ENCODE measurements around the gene CETN3.
"Not testable (repeated sequence)": the region's sequence is repeated elsewhere in the genome, so short reads cannot be mapped to it uniquely, and the experiment has no call there.

CETN3 gene

DNA sequence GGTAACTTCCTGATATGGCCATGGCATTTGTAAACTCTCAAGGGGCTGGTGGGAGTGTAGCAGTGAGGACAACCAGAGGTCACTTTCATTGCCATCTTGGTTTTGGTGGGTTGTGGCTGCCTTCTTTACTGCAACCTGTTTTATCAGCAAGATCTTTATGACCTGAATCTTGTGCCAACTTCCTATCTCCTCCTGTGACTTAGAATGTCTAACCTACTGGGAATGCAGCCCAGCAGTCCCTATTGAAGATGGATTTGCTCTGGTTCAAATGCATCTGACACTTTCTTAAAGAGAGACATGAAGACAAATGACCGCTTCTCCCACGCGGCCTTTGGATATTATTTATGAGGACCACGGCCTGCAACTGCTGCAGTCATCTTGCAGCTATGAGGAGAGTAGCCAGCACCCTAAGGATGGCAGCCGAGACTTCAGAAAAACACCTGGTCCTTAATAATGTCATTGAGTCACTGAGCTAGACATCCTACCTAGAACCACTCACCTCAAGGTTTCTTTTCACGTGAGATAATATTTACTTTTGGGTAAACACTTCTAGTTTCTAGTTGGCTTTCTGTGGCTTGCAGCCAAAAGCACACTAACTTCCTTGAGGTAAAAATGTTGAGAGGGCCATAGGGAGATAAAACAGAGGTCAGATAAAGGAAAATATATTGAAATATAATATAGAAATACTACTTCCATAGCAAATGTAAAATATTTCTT lies 28.2 kb downstream of the CETN3 start:
- DNase-seq (ENCODE audit: low spot score) = peak; percentile 75

DNA sequence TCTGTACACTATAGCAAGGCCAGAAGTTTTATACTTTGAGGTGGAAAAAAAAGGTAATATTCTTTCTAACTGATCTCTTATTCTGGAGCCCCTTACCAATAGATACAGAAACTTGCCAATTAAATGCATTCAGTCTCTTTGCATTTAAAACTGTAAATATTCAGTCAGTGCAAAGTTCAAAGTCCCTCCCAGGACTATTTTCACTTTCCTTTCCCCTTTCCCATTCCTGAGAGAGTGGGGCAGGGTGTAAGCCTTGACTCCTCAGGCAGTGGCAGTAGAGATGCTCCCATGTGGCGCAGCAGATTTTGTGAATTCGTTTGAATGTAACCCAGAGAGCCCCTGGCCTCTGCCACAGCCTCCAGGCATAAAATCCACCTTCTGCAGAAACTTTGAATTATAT lies 29.9 kb downstream of the CETN3 start:
- no peak for DNase-seq (ENCODE audit: low spot score)

GRCh38 chr5:90378752-90379151 lies 30.8 kb downstream of the CETN3 start:
- DNase-seq (ENCODE audit: low spot score) = no peak

DNA sequence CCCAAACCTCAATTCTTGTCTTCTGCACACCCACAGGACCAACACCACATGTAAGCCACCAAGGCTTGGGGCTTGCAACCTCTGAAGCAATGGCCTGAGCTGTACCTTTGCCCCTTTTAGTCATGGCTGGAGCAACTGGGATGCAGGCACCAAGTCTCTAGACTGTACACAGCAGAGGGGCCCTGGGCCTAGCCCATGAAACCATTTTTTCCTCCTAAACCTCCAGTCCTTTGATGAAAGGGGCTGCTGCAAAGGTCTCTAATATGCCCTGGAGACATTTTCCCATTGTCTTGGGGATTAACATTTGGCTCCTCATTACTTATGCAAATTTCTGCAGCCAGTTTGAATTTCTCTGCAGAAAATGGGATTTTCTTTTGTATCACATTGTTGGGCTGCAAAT lies 38.3 kb downstream of the CETN3 start:
- not testable (repeated sequence) for DNase-seq (ENCODE audit: low spot score)

GRCh38 chr5:90368454-90369246 lies 40.9 kb downstream of the CETN3 start:
- DNase-seq (ENCODE audit: low spot score) = no peak

GRCh38 chr5:90367879-90368278 lies 41.7 kb downstream of the CETN3 start:
- no peak for DNase-seq (ENCODE audit: low spot score)

- no peak for DNase-seq (ENCODE audit: low spot score)
Measured at GRCh38 chr5:90366948-90367347, 42.6 kb downstream of the CETN3 start.

- no peak for DNase-seq (ENCODE audit: low spot score)
Measured at GRCh38 chr5:90365328-90365727, 44.2 kb downstream of the CETN3 start.

DNA sequence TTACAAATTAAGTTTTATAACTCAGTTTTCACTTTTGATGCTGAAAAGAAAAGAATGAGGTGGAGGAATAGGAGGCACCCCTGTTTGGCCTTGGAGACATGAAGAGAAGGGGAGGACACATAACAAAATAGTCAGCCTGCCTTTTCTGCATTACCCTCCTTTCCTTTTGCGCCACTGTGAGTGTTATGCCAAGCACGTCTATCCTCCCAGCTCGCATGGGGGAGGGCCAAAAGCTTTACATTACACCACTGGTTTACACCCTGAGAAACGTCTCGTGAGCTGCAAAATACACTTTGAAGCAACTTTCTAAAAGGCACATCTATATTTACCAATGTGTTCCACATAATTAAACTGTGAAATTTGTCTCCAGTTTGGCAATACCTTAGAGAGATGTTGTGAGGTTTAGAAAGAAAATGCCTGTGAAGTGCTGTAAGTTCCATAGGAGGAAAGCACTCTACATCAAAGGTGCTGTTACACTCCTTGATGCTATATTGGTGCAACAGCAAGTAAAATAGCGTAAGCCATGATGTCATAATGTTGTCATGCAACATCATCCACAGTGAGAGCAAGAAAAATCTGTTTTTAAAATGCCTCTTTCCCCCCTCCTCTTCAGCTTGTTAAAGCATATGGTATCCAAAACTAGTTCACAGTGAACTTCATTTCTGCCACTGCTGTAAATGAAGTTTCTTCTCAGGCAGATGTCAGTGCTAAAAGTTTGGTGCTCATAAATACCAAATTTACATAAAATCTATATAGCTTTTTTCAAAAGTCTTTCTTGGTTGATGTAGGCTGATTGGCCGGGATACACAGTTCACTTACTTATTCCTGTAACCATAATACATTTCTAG lies 50.3 kb downstream of the CETN3 start:
- DNase-seq (ENCODE audit: low spot score) = no peak

GRCh38 chr5:90356622-90357021 lies 52.9 kb downstream of the CETN3 start:
- DNase-seq (ENCODE audit: low spot score) = no peak

DNA sequence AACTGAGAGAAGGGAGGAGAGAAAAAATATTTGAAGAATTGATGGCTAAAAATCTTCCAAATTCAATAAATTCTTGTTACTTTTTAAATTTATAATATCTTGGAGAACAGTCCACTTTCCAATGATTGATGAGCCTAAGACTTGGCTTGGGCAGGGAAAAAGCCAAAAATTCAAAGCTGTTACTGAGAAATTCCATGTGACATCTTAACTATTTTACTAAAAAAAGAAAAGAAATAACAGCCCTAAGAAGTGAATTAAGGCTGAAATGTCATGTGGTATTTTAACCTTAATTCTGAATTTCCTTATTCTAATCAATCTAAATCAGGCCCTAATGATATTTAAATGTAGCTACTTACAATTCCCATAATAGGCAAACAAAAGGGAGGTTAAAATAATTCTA lies 53.4 kb downstream of the CETN3 start:
- DNase-seq (ENCODE audit: low spot score) = no peak

- DNase-seq (ENCODE audit: low spot score) = no peak
Measured at GRCh38 chr5:90355635-90356034, 53.9 kb downstream of the CETN3 start.

DNA sequence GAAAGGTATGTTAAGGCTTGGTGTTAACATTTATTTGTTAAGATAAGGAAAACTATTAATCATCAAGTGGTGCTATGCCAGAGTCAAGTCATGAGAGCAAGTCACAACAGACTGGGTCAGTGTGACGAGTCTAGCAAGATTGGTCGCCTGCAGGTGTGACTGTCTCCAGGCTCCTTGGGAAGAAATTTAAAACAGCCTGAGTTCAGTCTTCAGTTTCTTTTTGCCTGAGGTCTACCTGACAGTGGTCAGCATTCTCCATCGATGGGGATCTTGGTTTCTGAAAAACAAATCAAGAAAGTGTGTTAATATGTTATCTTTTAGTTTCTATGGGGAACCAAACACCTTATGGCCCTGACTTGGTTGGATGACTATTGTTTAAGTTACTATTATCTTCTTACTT lies 56.3 kb downstream of the CETN3 start:
- no peak for DNase-seq (ENCODE audit: low spot score)

DNA sequence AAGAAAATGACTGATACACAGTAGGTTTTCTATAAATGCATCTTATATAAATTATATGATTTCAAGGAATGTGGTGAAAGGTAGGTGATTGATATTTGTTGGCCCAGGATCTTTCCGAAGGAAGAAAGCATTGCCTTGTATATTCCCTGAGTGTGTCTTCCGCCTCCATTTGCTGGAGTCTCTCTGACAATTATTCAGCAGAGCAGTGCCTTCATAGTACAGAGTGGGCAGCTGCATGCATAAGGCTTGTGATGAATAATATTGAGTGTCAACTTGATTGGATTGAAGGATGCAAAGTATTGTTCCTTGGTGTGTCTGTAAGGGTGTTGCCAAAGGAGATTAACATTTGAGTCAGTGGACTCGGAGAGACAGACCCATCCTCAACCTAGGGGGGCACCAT lies 58.5 kb downstream of the CETN3 start:
- no peak for DNase-seq (ENCODE audit: low spot score)

DNA sequence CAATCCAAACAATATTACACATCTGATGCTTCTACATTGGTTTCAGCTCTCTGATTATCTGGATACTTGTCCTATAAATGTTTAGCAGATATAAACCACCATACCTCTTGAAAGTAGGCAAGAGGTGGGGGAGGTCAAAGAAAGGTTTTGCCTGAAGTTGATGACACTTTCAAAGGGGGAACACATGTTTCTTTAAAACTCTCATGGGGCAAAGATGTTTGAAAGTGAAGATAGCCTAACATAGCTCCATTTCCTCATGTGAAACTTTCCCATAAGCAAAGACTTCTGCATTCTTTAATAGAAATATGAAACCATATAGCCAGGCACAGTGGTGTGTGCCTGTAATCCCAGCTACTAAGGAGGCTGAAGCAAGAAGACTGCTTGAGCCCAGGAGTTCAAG lies 62.1 kb downstream of the CETN3 start:
- no peak for DNase-seq (ENCODE audit: low spot score)

DNA sequence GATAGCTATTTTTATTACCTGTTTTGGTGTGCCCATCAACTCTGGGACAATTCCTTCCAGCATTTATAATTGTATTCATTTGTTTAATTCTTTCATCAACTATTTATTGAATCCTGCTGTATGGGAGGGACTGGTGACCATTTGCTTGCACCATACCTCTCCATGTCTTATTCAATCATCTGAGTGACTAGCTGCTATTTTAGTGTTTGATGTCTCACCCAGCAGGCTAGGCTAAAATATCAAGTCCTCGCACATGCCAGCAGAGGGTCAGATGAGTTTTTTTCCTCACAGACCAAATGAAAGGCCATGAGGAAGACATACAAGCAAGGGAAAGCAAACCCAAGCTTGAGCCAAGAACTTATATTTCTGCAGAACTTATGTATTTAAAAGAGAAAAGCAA lies 63.9 kb downstream of the CETN3 start:
- no peak for DNase-seq (ENCODE audit: low spot score)

GRCh38 chr5:90344689-90345088 lies 64.9 kb downstream of the CETN3 start:
- no peak for DNase-seq (ENCODE audit: low spot score)

DNA sequence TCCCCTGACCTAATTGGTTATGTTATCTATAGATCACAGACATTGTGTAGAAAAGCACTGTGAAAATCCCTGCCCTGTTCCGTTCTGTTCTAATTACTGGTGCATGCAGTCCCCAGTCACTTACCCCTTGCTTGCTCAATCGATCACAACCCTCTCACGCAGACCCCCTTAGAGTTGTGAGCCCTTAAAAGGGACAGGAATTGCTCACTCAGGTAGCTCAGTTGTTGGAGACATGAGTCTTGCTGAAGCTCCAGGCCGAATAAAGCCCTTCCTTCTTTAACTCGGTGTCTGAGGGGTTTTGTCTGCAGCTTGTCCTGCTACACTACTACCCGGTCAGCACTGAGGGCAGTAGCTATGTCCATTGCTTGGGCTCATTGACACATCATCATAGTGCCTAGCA lies 65.8 kb downstream of the CETN3 start:
- DNase-seq (ENCODE audit: low spot score) = not testable (repeated sequence)

- no peak for DNase-seq (ENCODE audit: low spot score)
Measured at GRCh38 chr5:90342576-90342975, 67.0 kb downstream of the CETN3 start.

Data from LoVo (cell line).